ENCODE results near the gene TCF21. TPM values are rescaled to one million over a fixed set of nuclear protein-coding genes. Genes with fewer than 3 reads are reported as not detected.

Gene TCF21
- total and polyA plus RNA-seq, 2 of the 4 experiments (the other 2 are of a cell fraction): 6.6 to 10.0 TPM

DNA sequence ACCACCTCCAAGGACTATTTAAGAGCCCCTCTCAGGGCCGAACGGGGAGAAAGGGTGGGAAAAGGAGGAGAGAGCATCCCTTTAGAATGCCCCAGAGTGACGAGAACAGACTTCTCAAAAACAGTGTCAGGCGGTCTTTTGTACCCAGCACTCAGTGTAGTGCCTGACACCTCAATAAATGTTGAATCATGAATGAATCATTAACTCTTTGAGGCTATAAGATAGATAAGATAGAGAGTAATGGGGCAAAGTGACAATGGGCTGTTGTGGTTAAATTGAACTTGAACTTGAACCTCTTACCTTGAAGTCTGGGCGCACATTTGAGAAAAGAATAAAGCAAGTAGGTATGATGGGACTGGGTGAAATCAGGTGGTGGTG is 7.4 kb downstream of the TCF21 start (continued):
- TF ChIP-seq CHD1 (IDR thresholded peaks at IDR 0.05; ENCODE audit: low read depth, low read length) (no peak), RAD21 (IDR thresholded peaks at IDR 0.05; ENCODE audit: low read length) (no peak), MAFK (IDR thresholded peaks at IDR 0.05; ENCODE audit: low read depth, low read length) (no peak), BHLHE40 (IDR thresholded peaks at IDR 0.05; ENCODE audit: low read depth, low read length) (no peak), CEBPB (IDR thresholded peaks at IDR 0.05; ENCODE audit: low read depth, low read length) (no peak)

DNA sequence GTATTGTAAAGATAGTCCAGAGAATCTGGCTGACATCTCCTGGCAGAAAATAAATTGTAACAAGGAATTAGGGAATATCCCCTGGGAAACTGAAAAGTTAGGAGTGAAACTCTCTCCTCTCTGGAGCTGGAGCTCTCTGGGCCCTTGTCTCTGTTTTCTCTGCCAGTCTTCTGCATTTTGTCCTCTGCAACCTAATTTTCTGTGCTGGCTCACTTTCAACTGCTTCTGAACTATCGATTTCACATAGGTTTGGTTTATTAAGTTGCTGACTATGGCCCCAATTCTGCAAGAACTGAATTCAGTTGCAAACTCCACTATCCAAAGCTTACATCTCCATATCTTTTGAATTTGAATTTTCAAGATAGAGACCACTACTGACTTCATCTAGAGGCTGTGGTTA is 9.3 kb downstream of the TCF21 start:
- H3K27me3 ChIP-seq (ENCODE audit: control insufficient read depth, insufficient read depth, low read length): no peaks in the 10 kb centered on the region
- no peak overlapping the region for H3K56ac ChIP-seq (ENCODE audit: extremely low read depth, insufficient read depth, low read length)
- H2BK120ac ChIP-seq (ENCODE audit: low read depth, low read length): no peak overlapping the region
- no TSS peak for BruUV-seq (replicated peaks)
- H2AFZ ChIP-seq (replicated peaks; ENCODE audit: low read length, poor library complexity): no peak overlapping the region
- no peak overlapping the region for H3K4ac ChIP-seq (ENCODE audit: low read depth, low read length)
- H3K4me2 ChIP-seq (ENCODE audit: low read depth, low read length): no peak overlapping the region
- peaks cover 8 to 33% of the 10 kb centered on the region in 2 experiments; a peak in 3 of 4 replicates for H3K79me1 ChIP-seq (ENCODE audit: low read depth in 1 of 2, low read length in 2 of 2)
- in situ Hi-C loops (cut with MboI; ENCODE audit: low sequenced_read_pairs): loop anchor here (25.0 kb wide), 1 partner anchor 286 kb away; no protein-coding TSS in a partner anchor
- no peak overlapping the region for H3K9ac ChIP-seq (ENCODE audit: low read depth, low read length)
- peak overlapping the region; percentile 29; the same call in 1 of the 2 replicates for H3K27ac ChIP-seq (ENCODE audit: insufficient read depth, low read length)
- H4K5ac ChIP-seq (ENCODE audit: low read depth, low read length): no peak overlapping the region
- H3K9me3 ChIP-seq (ENCODE audit: control insufficient read depth, insufficient read depth, low read length): no peaks in the 10 kb centered on the region
- H3K4me3 ChIP-seq (ENCODE audit: insufficient read depth, low read depth, low read length): no peak overlapping the region
- WGBS, 2 experiments (ENCODE audit: extremely low coverage in 2 of 2, insufficient read length in 1 of 2): no CpG with 5 or more reads among the region's 1 CpG
- ATAC-seq (ENCODE audit: low read depth) (no peak), DNase-seq (no peak)
- TF ChIP-seq RCOR1 (IDR thresholded peaks at IDR 0.05; ENCODE audit: insufficient replicate concordance, low read length) (no peak), CHD1 (IDR thresholded peaks at IDR 0.05; ENCODE audit: low read depth, low read length) (no peak), MAFK (IDR thresholded peaks at IDR 0.05; ENCODE audit: low read depth, low read length) (no peak), MAZ (IDR thresholded peaks at IDR 0.05; ENCODE audit: borderline replicate concordance, low read depth, low read length) (no peak), FOS (IDR thresholded peaks at IDR 0.05; ENCODE audit: low read depth, low read length) (no peak), CEBPB (IDR thresholded peaks at IDR 0.05; ENCODE audit: low read depth, low read length) (no peak), POLR2A (IDR thresholded peaks at IDR 0.05; ENCODE audit: low read depth, low read length) (no peak)
- TF ChIP-seq, protein P1, sequence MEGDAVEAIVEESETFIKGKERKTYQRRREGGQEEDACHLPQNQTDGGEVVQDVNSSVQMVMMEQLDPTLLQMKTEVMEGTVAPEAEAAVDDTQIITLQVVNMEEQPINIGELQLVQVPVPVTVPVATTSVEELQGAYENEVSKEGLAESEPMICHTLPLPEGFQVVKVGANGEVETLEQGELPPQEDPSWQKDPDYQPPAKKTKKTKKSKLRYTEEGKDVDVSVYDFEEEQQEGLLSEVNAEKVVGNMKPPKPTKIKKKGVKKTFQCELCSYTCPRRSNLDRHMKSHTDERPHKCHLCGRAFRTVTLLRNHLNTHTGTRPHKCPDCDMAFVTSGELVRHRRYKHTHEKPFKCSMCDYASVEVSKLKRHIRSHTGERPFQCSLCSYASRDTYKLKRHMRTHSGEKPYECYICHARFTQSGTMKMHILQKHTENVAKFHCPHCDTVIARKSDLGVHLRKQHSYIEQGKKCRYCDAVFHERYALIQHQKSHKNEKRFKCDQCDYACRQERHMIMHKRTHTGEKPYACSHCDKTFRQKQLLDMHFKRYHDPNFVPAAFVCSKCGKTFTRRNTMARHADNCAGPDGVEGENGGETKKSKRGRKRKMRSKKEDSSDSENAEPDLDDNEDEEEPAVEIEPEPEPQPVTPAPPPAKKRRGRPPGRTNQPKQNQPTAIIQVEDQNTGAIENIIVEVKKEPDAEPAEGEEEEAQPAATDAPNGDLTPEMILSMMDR (conservative IDR thresholded peaks at IDR 0.05; ENCODE audit: low read depth, low read length): no peak
- TF ChIP-seq, protein P2, sequence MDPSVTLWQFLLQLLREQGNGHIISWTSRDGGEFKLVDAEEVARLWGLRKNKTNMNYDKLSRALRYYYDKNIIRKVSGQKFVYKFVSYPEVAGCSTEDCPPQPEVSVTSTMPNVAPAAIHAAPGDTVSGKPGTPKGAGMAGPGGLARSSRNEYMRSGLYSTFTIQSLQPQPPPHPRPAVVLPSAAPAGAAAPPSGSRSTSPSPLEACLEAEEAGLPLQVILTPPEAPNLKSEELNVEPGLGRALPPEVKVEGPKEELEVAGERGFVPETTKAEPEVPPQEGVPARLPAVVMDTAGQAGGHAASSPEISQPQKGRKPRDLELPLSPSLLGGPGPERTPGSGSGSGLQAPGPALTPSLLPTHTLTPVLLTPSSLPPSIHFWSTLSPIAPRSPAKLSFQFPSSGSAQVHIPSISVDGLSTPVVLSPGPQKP (IDR thresholded peaks at IDR 0.05; ENCODE audit: borderline replicate concordance, low read depth, low read length): no peak
- TF ChIP-seq, protein P3, sequence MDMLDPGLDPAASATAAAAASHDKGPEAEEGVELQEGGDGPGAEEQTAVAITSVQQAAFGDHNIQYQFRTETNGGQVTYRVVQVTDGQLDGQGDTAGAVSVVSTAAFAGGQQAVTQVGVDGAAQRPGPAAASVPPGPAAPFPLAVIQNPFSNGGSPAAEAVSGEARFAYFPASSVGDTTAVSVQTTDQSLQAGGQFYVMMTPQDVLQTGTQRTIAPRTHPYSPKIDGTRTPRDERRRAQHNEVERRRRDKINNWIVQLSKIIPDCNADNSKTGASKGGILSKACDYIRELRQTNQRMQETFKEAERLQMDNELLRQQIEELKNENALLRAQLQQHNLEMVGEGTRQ (IDR thresholded peaks at IDR 0.05; ENCODE audit: low read depth, low read length): no peak
- H3K9me1 ChIP-seq (ENCODE audit: insufficient read depth, low read length): peaks cover 6% of the 10 kb centered on the region; the same call in 1 of the 2 replicates
- H2BK15ac ChIP-seq (ENCODE audit: low read depth, low read length): no peak overlapping the region
- dilution Hi-C loops (cut with HindIII; ENCODE audit: low sequenced_read_pairs, unreplicated experiment): loop anchor here (25.0 kb wide), 1 partner anchor 311 kb away; no protein-coding TSS in a partner anchor
- H4K20me1 ChIP-seq (ENCODE audit: insufficient read depth, low read length): peaks cover 17% of the 10 kb centered on the region; the same call in 1 of the 2 replicates
- no peak overlapping the region for H2BK20ac ChIP-seq (ENCODE audit: low read depth, low read length)
- H2BK5ac ChIP-seq (ENCODE audit: low read depth, low read length, poor library complexity, severe bottlenecking): no peak overlapping the region
- H4K91ac ChIP-seq (ENCODE audit: insufficient read depth, low read depth, low read length): no peak overlapping the region
- ChIA-PET POLR2A (ENCODE audit: unreplicated experiment) (interaction anchor here (0.7 to 1.0 kb wide), 3 partner anchors 9 to 328 kb away, joined by 3 to 4 read pairs (median 3); no protein-coding TSS in a partner anchor), CTCF (interaction anchor here (0.6 to 1.6 kb wide), 3 partner anchors 23 to 329 kb away, joined by 4 to 8 read pairs (median 5); no protein-coding TSS in a partner anchor)
- H2AK9ac ChIP-seq (replicated peaks; ENCODE audit: low read depth, low read length, poor library complexity): no peak overlapping the region
- no peak overlapping the region for H3K23ac ChIP-seq (ENCODE audit: low read depth, low read length)
- H3K36me3 ChIP-seq (ENCODE audit: control insufficient read depth, insufficient read depth, low read length): peaks cover 32% of the 10 kb centered on the region
- H3K18ac ChIP-seq (ENCODE audit: low read depth, low read length): no peak overlapping the region; the same call in 1 of the 2 replicates
- peak overlapping the region; percentile 65; the same call in 1 of the 2 replicates for H3K14ac ChIP-seq (replicated peaks; ENCODE audit: low read depth, low read length)
- intact Hi-C loops (cut with micrococcal nuclease): loop anchor here (10.0 kb wide), 1 partner anchor 133 kb away; no protein-coding TSS in a partner anchor
- H3K4me1 ChIP-seq (ENCODE audit: control insufficient read depth, insufficient read depth, low read length): peaks cover 10% of the 10 kb centered on the region
- H4K8ac ChIP-seq (ENCODE audit: low read depth in 2 of 2, low read length in 2 of 2): no peak overlapping the region
- H2AK5ac ChIP-seq (ENCODE audit: low read depth, low read length): no peak overlapping the region

Data from IMR-90 (cell line).